Ovary (tissue), 3 donors: ENCODE measurements around the gene GALK1.

Source experiments
- EP300 ChIP-seq: sonication (generic); formaldehyde crosslinking; IDR thresholded peaks from one replicate; pipeline ENCODE4 v1.6.1; 2017; ENCODE audit warnings: antibody characterized with exemption
- POLR2A ChIP-seq: fragments of 450-650 bp; IDR thresholded peaks from one replicate; pipeline ENCODE4 v1.6.1; 2017; ENCODE audit warnings: antibody characterized with exemption, mild to moderate bottlenecking, moderate library complexity
- TF ChIP-seq, protein P1 (sequence below), 3 donors: fragments of 450-650 bp in 2 of 3; fragments of 200-600 bp in 1 of 3; IDR thresholded peaks; one replicate each; pipeline versions ENCODE4 v1.5.1 to v1.8.0; 2016 to 2022; ENCODE audit warnings: antibody characterized with exemption in 3 of 3, mild to moderate bottlenecking in 1 of 3
- donor health status: DM: no; HTN: no; CAD: no.

- TF ChIP-seq POLR2A (no peak), EP300 (no peak)
- TF ChIP-seq, protein P1, sequence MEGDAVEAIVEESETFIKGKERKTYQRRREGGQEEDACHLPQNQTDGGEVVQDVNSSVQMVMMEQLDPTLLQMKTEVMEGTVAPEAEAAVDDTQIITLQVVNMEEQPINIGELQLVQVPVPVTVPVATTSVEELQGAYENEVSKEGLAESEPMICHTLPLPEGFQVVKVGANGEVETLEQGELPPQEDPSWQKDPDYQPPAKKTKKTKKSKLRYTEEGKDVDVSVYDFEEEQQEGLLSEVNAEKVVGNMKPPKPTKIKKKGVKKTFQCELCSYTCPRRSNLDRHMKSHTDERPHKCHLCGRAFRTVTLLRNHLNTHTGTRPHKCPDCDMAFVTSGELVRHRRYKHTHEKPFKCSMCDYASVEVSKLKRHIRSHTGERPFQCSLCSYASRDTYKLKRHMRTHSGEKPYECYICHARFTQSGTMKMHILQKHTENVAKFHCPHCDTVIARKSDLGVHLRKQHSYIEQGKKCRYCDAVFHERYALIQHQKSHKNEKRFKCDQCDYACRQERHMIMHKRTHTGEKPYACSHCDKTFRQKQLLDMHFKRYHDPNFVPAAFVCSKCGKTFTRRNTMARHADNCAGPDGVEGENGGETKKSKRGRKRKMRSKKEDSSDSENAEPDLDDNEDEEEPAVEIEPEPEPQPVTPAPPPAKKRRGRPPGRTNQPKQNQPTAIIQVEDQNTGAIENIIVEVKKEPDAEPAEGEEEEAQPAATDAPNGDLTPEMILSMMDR (IDR thresholded peaks at IDR 0.05): no peak
These were observed 43.5 kb downstream of the GALK1 start for GRCh38 chr17:75721463-75722011.
